Hematopoietic multipotent progenitor cell treated with erythropoietin and hydrocortisone succinate and interleukin-3 and kit ligand, for 15 days (in vitro differentiated cells): ENCODE measurements around the gene DTL.
"Not testable (repeated sequence)": the region's sequence is repeated elsewhere in the genome, so short reads cannot be mapped to it uniquely, and the experiment has no call there.

Experiments used
- DNase-seq: peaks from one replicate; pipeline ENCODE4 v3.0.0-alpha.2; 2015; ENCODE audit warnings: low spot score

Gene DTL, protein sequence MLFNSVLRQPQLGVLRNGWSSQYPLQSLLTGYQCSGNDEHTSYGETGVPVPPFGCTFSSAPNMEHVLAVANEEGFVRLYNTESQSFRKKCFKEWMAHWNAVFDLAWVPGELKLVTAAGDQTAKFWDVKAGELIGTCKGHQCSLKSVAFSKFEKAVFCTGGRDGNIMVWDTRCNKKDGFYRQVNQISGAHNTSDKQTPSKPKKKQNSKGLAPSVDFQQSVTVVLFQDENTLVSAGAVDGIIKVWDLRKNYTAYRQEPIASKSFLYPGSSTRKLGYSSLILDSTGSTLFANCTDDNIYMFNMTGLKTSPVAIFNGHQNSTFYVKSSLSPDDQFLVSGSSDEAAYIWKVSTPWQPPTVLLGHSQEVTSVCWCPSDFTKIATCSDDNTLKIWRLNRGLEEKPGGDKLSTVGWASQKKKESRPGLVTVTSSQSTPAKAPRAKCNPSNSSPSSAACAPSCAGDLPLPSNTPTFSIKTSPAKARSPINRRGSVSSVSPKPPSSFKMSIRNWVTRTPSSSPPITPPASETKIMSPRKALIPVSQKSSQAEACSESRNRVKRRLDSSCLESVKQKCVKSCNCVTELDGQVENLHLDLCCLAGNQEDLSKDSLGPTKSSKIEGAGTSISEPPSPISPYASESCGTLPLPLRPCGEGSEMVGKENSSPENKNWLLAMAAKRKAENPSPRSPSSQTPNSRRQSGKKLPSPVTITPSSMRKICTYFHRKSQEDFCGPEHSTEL

DNA sequence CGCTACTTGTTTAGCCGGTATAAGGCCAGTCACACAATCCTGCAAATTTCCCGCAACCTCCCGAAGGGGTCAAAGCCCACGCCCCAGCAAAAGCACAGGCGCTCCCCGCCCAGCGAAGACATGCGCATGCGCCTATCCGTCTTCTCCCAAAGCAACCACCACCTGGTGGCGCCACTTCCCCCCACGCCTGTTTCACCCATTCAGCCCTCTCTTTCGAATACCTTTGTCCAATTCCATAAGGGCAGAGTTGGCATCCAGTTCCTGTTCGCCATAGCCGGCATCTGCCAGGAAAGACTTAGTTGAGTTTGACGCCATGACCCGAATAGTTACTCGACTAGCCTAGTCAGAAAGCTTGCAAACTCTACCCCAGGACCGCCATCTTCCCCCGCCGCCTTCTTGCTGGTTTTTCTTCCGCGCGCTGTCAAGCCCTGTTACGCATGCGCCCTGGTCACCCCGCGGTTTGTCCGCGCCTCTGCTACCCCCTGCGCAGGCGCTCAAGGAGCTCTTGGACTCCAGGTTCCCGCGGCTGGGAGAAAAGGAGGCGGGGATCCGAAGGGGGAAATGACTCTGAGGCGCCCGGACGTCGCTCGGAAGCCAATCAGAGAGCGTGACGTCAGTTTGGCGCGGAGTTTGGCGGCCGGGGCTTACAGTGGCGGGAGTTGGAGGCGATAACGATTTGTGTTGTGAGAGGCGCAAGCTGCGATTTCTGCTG, at the start of gene DTL, which contains the start of gene INTS7:
Gene DTL, plus strand, starts transcription at position 626 of the 712 bp plus-strand sequence. CDS start 143 bp downstream, outside the sequence.
Gene INTS7, minus strand, starts transcription at position 435 of the 712 bp plus-strand sequence. Its CDS starts 120 bp downstream, at position 315.
- DNase-seq: peak; percentile 99

DNA sequence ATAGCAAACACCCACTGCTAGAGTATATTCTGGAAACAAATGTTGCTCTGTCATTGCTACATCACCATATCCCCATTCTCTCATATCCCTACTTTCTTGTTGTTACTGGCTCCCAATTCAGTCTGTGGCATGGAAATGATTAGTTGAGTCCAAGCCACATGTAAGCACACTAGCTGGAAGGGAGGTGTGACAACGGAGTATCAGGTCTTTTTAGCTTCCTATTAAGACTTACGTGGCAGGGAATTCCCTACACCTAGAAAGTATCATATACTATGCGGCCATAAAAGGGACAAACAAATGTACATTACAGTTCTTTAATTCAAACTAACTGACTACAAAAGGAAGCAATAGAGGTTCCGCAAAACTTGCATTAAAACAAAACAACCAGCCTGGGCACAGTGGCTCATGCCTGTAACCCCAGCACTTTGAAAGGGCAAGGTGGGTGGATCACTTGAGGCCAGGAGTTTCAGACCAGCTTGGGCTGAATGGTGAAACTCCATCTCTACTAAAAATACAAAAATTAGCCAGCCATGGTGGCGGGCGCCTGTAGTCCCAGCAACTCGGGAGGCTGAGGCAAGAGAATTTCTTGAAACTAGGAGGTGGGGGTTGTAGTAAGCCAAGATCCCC, 48.8 kb upstream of the DTL start:
- DNase-seq: no peak

DNA sequence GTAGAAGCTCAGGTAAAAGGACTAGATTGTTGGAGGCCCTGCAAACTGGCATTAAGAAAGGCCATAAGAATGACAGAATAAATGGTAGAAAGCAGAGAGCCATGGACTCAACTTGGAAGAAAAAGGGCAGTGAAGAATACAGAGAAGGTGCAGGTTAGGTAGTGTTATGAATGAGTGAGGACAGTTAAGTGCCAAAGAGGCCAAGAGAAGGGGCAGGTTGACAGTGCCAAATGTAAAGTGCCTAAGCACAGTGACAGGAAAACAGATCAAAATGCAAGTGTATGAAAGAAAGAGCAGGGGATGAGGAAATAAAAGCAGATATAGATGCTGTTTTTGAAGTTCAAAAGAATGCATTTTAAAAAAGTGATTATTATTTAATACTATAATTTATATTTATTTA, 43.9 kb upstream of the DTL start:
- DNase-seq: no peak

DNA sequence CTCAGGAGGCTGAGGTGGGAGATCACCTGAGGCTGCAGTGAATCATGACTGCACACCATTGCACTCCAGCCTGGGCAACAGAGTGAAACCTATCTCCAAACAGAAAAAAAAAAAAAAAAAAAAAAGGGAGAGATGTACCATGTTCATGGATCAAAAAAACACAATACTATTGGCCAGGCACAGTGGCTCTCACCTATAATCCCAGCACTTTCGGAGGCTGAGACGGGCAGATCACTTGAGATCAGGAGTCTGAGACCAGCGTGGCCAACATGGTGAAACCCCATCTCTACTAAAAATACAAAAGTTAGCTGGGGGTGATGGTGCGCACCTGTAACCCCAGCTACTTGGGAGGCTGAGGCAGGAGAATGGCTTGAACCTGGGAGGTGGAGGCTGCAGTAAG, 38.1 kb upstream of the DTL start:
- DNase-seq: not testable (repeated sequence)

DNA sequence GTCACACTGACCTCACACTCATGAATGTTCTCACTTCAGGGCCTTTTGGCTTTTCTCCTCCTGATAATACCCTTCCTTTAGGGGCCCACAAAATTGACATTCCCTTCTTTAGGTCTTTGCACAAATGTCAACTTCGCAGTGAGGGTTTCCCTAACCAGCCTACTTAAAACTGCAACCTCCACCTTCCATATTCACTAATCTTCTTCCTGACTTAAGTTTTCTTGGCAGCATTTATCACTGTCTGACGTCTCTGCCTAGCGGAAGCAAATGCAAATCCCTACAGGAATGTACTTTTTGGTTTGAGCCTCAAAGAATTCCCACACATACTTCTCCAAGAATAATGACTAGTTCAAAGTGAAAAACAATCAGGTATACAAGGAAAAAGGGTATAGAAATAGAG, 33.0 kb upstream of the DTL start:
- no peak for DNase-seq

DNA sequence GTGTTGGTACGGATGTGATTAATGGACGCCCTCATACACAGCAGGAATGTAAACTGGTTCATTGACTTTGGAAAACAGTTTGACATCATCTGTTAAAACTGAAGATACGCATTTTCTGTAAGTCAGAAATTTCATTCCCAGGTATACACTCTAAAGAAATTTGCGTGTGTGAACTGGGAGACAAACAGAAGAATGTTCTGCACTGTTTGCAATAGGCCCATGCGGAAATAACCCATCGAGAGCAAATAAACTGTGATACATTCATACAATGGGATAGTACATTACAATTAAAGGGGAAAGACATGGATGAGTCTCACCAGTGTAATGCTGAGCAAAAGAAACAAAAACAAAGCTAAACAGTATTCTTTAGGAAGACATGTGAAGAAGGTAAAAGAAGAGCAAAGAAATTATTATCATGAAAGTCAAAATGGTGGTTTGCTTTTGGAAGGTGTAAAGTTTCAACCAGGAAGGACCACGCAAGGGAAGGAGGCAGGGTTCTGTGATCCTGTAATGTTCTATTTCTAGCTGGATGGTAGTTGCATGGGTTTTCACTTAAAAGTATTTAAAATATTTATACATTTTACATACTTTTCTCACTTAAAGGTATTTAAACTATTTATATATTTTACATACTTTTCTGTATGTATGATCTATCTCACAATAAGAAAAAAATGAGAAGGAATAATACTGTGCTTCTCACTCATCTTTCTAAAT, 30.5 kb upstream of the DTL start:
- DNase-seq: no peak

DNA sequence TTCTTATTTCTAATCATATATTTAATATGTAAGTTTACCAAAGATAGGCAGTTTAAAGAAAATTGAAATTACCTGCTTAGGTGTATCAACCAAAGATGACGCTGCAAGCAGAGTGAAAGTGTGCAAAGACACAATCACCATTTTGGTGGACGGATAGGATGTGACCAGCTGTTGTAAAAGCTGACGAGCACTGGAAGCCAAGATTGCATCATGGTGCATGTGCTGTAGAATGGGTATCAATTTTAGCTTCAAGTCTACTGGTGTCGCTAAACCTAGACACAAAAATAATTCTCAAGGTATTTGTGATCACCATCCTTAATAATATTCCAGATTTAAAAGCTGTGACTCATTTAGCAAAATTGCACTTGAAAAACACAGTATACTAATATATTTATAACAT, 28.4 kb upstream of the DTL start:
- no peak for DNase-seq

DNA sequence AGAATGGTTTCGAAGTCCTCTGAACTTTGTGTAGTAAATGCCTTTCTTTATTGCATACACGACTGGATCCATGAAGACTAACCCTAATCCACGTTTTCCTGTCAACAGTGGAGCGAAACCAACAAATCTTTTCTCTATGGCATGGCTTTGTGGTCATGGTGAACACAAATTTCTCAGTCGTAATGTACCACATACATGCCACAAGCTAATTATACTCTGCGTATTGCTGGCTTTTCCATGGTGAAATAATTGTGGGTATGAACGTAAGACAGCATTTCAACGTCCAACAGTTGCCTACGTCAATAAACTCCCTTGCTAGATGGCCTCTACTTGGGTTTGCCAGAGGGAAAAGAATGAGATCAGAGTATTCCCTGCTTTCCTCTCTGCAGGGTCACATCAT, 27.7 kb upstream of the DTL start:
- DNase-seq: no peak

DNA sequence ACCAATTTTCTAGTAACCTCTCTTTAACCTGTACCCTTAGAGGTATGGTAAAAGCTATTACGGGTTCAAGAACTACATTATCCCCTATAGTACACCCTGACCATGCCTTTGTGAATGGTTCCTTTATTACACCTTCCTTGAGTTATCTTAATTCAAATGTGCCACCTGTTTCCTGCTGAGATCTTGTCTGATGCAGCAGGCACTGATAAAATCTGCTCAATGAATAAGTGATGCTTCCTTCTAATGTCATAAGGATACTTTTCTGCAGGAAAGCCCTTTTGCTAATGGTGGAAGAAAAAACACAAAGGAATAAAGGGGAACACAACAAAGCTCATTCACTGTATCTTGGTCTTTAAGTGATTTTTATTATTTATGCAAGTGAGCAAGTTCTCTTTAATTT, 26.0 kb upstream of the DTL start:
- DNase-seq: no peak

DNA sequence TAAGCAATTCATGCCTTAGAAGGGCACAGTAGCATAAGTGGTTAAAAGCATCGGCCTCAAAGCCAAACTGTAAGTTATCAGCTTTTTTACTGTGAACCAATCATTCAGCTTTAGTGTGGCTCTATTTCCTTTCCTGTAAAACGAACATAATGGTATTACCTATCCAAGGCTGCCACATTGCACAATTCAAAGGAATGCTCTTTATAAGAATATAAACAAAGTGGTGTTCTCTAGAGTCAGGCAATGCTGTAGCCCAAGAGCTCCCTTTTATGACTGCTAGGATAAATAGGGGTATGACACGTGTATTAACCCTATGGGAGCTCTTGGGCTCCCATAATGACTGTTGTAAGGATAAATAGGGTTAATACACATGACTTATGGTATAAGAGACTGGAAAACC, 25.5 kb upstream of the DTL start:
- no peak for DNase-seq

DNA sequence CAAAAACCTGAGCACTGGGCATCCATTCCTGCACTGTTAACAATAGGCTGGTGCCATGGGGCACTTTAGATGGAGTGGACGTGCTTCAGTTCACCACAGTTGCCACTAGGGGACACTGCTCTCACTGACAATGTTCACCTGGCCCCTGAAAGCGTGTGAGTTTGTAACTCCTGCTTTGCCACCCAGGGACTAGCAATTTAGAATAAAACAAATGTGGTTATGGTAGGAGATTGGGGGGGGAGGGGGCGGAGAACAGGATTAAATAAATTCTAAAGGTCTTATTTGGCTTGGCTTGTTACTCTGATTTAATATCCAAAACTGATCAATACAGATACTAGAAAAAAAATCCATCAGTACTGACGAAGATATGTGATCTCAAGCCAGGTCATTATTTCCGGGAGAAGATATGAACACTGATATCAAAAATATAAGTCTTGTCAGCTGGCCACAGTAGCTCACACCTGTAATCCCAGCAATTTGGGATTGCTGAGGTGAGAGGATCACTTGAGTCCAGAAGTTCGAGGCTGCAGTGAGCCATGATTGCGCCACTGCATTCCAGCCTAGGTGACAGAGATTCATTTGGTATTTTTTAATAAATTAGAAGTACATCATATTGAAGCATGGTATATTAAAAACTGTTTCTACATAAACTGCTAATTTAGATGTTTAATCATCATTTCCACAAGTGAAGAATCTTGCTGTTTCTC, 23.4 kb upstream of the DTL start:
- DNase-seq: peak; percentile 73

DNA sequence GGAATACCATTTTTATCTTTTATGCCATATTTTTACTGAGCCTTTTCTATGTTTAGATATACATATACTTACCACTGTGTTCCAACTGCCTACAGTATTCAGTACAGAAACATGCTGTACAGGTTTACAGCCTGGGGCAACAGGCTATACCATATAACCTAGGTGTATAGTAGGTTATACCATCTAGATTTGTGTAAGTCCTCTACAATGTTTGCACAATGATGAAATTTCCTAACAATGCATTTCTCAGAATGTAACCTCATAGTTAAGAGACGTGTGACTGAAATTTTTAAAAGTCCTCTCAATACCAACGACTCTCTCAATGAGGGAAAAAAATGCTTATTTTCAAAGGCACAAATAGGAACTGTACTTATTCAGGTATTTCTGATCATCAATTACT, 21.9 kb upstream of the DTL start:
- DNase-seq: no peak

DNA sequence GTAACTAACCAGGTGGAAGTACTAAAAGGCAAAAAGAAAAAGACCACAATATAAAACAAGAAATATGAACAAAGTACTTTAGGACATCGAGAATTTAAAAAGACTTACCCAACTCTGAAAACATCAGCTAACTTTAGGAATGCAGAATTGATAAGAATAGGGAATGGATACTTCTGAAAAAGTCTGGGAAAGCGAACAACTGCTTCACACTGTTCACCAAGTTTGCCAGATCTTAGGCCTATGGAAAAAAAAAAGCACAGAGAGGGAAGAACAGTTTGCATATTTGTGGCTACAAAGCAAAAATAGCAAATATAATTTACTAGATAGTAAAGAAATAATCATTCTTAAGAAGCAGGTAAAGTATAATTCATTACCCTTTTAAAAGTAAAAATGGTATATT, 14.6 kb upstream of the DTL start:
- no peak for DNase-seq

DNA sequence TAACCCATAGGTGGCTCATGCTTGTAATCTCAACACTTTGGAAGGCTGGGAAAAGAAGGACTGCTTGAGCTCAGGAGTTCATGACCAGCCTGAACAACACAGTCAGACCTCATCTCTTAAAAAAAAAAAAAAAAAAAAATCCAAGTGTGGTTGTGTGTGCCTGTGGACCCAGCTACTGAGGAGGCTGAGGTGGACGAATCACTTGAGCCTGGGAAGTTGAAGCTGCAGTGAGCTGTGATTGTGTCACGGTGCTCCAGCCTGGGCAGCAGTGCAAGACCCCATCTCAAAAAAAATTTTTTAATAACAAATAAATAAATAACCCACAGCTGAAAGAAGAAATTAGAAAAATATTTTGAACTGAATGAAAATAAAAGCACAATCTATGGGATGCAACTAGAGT, 14.0 kb upstream of the DTL start:
- DNase-seq: no peak

DNA sequence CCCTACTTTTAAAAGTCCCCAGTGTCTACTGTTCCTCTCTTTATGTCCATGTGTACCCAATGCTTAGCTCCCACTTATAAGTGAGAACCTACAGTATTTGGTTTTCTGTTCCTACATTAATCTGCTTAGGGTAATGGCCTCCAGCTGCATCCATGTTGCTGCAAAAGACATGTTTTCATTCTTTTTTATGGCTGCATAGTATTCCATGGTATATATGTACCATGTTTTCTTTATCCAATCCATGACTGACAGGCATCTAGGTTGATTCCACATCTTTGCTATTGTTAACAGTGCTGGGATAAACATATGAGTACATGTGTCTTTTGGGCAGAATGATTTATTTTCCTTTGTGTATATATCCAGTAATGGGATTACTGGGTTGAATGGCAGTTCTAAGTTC, 12.6 kb upstream of the DTL start:
- DNase-seq: not testable (repeated sequence)

DNA sequence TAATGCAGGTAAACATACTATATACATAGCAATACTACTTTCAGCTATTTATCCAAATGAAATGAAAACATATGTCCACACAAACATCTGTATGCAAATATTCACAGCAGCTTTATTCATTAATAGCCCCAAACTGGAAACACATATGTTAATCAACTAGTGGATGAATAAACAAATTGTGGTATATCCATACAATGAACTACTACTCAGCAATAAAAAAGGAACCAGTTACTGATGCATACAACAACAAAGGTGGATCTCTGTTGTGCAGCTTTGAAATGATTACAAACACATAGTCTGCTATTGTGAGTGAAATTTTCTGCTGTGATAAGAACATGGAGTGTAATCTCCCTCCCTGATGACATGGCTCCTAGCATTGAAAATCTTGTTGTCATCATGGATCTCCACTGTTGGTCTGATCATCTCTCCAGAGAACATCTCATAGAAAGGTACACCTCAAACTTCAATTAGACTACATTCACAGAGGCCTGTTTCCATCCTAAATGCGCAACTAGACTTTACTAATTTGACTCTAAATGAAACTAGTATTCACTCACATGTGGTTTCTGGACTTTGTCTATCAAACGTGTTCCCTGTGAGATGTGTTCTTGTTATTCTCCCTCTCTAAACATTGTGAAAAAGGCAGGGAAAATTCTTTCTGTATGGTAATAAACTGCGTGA, 10.9 kb upstream of the DTL start:
- DNase-seq: no peak

DNA sequence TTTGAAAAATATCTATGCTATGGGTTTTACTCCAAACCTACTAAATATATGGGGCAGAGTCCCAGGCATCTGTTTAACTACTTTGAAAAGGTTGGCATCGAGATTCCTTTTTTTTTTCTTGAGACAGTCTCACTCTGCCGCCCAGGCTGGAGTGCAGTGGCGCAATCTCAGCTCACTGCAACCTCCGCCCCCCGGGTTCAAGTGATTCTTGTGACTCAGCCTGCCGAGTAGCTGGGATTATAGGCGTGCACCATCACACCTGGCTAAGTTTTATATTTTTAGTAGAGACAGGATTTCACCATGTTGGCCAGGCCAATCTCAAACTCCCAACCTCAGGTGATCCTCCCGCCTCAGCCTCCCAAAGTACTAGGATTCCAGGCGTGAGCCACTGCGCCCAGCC, 7.8 kb upstream of the DTL start:
- not testable (repeated sequence) for DNase-seq

DNA sequence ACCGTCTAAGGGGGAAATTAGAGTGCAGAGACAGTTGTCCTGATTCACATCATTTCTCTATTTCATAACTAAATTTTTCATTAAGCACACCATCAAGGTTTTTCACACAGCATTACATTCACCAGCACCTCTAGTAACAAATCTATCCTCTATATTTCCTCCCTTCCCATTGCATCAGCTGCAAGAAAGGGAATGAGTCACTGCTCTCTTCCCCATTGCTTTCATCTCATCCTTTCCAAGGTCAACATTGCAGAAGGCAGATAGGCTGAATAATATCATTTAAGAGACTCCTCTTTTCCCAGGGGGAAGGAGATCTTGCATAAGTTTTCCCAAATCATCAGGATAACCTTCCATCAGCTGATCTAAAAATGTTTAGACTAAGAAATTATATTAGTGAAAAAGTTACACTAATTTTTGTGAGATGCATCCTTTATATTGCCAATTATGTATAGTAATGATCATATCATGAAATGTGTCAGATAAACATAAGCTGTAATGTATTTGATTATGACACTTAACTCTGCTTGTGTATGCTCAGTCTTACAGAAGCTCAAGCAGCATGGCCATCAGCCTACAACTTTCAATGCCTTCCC, 4.5 kb upstream of the DTL start:
- no peak for DNase-seq

DNA sequence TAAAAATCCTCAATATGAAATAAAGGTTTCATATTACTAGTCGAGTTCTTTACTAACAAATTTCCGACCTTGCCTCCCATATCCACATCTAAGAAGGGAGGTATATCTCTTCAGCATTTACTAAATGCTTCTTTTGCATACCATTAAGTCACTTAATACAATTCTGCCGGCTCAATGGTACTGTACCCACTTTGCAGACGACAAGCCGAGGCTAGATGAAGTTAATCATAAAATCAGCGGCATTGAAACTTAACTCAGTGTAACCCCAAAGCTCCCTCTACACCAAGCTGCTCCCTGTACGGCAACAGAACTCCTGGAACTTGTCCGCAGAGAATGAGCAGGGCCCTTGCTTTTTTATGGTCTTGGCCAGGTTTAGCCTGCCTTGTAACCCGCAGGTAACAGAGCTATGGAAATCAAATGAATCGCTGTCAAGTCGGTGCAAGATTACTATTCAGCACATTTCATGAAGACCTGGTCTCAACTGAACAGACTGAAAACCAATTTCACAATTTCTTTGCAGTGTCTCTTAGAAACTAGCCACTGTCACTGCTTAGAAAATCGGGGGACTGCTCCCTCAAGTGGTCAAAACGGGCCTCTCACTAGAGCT, 929 bp upstream of the DTL start:
- DNase-seq: no peak
